Peyer's patch (tissue), 4 donors: ENCODE data around the gene PDE6B.
"Not testable (repeated sequence)": the region's sequence is repeated elsewhere in the genome, so short reads cannot be mapped to it uniquely, and the experiment has no call there.

ENCODE experiments used
- POLR2A ChIP-seq, 2 donors: fragments of 450-650 bp; IDR thresholded peaks; one replicate each; pipeline ENCODE4 v1.5.1; 2017; ENCODE audit warnings: antibody characterized with exemption in 2 of 2, mild to moderate bottlenecking in 2 of 2, moderate library complexity in 2 of 2
- TF ChIP-seq, protein P1 (sequence below), 6 experiments: fragments of 450-650 bp in 4 of 6; fragments of 200-600 bp in 2 of 6; sonication (generic) in 1 of 6; IDR thresholded peaks; one replicate each; pipeline ENCODE4 v1.5.1; 2017 to 2019; ENCODE audit warnings: antibody characterized with exemption in 6 of 6, mild to moderate bottlenecking in 3 of 6, moderate library complexity in 1 of 6

DNA sequence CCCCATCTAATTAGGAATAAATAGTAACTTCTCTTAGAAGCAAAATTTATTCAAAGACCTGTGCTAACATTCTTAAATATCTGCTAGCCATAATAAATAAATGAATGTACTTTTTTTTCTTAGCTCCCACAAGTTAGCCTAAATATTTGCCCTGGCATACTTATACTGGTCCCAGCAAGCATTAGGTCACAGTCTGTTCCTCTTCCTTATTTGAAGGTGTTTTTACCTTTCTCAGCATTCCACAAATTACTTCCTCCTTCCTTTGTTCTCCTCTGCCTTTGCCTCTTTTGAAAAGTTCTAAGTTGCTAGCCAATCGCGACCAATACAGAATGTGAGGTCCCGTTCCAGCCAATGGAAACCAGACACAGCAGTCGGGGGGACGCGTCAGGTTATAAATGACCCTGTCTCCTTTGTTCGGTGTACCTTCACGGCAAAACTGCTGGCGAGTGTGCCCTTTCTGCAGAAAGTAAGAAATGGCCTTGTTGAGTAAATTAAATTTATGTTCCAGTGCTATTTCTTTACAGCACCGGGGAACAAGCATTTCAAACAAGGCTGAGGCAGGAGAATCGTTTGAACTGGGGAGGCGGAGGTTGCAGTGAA, 69.1 kb downstream of the PDE6B start:
- TF ChIP-seq, protein P1, sequence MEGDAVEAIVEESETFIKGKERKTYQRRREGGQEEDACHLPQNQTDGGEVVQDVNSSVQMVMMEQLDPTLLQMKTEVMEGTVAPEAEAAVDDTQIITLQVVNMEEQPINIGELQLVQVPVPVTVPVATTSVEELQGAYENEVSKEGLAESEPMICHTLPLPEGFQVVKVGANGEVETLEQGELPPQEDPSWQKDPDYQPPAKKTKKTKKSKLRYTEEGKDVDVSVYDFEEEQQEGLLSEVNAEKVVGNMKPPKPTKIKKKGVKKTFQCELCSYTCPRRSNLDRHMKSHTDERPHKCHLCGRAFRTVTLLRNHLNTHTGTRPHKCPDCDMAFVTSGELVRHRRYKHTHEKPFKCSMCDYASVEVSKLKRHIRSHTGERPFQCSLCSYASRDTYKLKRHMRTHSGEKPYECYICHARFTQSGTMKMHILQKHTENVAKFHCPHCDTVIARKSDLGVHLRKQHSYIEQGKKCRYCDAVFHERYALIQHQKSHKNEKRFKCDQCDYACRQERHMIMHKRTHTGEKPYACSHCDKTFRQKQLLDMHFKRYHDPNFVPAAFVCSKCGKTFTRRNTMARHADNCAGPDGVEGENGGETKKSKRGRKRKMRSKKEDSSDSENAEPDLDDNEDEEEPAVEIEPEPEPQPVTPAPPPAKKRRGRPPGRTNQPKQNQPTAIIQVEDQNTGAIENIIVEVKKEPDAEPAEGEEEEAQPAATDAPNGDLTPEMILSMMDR (IDR thresholded peaks at IDR 0.05) = not testable (repeated sequence)
- not testable (repeated sequence) for TF ChIP-seq POLR2A (IDR thresholded peaks at IDR 0.05)
